Left kidney (tissue), 2 donors: ENCODE results near the gene CBL. TPM values are rescaled to one million over a fixed set of nuclear protein-coding genes. Genes with fewer than 3 reads are reported as not detected.

Source experiments
- DNase-seq: peaks from one replicate; pipeline ENCODE4 v3.0.0-alpha.2; 2013
- polyA plus RNA-seq: library from polyadenylated mRNA; unstranded; fragments of 120-200 nt; gene quantifications from one replicate; pipeline ENCODE4 v1.2.1, GENCODE V29; 2013; ENCODE audit not compliant: insufficient read length

The CBL gene
- polyA plus RNA-seq, 1 donor: 24.4 TPM

GRCh38 chr11:119309953-119310681, 104.0 kb downstream of the CBL start:
- DNase-seq: no peak

- no peak for DNase-seq
Measured at GRCh38 chr11:119310682-119311052, 104.5 kb downstream of the CBL start.

- no peak for DNase-seq
Measured at GRCh38 chr11:119314726-119315125, 108.6 kb downstream of the CBL start.

- no peak for DNase-seq
Measured at GRCh38 chr11:119315131-119316015, 109.2 kb downstream of the CBL start.

- DNase-seq: no peak
Measured at GRCh38 chr11:119316016-119316728, 110.0 kb downstream of the CBL start.

DNA sequence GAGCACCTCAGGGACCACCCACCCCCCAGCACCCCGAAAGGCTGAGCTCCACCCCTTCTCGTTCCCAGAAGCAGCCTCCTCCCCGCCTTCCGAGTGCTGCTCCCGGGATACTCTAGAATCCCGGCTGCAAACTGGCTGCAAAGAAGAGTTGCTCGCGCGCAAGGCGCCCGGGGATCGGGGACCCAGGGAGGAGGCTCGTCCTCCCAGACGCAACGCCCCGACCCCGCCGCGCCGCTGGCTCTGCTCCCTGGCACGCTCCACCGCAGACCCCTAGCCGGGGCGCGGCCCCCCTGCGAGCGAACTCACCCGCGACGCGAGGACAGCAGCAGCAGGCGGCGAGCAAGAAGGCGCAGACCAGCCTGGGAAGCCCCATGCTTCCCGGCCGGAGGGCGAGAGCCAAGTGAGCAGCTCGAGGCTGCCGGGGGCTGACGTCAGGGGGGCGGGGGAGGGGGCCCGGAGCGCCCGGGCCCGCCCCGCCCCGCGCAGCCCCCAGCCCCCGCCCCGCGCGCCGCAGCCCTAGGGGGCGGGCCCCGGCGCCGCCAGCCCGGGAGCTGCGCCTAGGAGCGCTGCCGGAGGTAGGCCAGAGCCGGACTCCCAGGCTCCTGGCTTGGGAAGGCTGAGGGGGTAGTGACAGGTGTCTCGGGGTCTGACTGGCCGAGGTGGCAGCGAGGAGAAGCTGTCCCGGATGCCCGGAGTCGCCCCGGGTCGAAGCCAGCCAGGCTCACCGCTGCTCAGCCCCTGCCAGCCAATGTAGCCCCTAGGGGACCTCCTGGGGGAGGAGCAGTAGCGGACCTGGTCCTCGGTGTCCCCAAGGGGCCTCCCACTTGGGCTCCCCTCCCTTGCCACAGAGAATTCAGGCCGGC, 110.8 kb downstream of the CBL start, which contains the start of gene MCAM:
Gene MCAM, minus strand, starts transcription at position 402 of the 863 bp plus-strand sequence. Its CDS starts 29 bp downstream, at position 373.
- peak; percentile 50 for DNase-seq

GRCh38 chr11:119317592-119318239, 111.6 kb downstream of the CBL start:
- no peak for DNase-seq

DNA sequence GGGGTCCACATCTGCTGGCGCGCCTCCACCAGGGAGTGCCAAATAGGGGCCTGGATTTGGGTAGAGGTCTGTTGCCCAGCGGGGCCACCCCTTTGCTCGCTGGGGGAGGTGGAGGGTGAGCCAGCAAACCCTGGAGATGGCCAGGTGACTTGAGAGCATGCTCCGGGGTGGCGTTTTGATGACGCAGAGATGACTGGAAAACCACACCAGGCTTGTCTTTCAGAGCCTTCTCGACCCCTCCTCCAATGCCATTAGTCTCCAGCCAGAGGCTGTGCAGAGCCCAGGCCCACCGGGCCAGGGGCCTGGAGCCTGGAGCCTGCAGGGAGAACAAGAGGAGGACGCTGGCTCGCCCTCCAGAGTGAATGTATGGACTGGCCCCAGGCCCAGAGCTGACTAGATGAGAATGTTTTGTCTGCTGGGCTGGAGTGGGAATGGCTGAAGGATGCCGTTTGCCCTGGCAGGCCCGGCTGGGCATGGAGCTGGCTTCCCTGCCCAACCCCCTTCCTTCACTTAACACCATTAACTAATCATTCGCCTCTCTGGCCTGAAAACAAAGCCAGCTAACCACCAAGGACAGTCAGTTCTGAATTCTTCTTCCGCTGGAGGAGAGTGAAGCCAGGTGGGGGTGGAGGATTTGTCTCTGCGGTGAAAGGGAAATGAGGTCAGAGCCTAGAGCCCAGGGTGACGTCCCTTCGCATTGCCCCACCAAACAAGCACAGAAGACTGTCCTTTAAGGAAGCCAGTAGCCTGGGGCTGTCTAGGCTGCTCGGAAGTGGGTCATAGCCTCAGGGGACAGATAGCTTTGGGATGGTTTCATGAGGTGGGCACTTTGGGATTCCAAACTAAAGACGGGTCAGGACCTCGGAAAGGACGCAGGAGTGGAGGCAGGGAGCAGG, 112.3 kb downstream of the CBL start:
- no peak for DNase-seq

- DNase-seq: no peak
Measured at GRCh38 chr11:119319136-119319699, 113.1 kb downstream of the CBL start.

GRCh38 chr11:119319700-119320239, 113.6 kb downstream of the CBL start:
- no peak for DNase-seq

- DNase-seq: no peak
Measured at GRCh38 chr11:119320240-119320775, 114.2 kb downstream of the CBL start.

DNA sequence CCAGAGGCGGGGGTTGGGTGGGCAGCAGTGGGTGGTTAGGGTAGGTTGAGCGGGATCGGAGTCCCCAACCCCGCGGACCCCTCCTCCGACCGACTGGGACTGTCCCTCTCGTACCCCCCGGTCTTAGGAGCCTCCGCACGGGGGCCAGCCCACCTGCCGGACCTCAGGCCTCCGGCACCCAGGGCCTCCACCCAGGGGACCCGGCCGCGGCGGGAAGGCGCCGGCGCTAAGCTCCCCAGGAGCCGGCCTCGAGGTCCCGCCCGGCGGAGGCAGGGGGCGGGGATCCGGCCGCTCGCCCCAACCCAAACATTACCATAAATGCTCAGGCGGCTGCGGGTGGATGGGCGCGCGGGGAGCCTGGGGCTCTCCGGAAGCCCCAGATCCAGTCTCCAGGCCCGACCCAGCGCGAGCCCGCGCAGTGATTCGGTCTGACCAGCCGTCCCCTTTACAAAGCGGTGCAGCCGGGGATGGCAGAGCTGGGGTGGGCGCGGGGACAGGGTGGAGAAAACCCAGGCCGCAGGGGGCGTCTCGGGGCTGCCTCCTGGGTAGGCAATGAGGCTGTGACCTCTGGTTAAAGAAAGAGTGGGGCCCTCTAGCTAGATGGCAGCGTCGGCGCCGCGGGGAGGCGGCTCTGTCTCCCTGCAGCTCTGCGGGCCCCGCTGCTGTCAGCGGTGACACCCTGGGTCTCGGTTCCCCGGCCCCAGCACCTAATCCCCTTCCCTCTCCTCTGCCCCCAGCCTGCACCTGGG, 114.8 kb downstream of the CBL start:
- DNase-seq: peak; percentile 67

- DNase-seq: no peak
Measured at GRCh38 chr11:119322360-119322739, 116.2 kb downstream of the CBL start.

DNA sequence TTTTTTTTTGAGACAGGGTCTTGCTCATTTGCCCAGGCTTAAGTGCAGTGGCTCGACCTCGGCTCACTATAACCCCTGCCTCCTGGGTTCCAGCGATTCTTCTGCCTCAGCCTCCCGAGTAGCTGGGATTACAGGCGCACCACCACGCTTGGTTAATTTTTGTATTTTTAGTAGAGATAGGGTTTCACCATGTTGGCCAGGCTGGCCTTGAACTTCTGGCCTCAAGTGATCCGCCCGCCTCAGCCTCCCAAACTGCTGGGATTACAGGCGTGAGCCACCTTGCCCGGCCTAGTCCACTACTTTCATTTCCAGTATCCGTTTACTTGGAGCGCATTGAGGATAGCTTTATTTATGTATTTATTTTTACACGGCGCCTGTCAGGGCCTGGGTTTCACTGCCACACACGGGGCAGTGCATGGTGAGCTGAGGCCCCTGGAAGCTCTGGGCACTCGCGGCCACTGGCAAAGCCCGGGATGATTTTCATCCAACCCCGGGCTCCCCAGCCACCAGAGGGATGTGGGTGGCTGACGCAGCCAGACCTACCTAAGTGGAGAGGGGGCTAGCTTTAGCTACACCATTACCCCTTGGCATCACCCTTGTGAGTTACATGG, 116.9 kb downstream of the CBL start:
- DNase-seq: no peak

DNA sequence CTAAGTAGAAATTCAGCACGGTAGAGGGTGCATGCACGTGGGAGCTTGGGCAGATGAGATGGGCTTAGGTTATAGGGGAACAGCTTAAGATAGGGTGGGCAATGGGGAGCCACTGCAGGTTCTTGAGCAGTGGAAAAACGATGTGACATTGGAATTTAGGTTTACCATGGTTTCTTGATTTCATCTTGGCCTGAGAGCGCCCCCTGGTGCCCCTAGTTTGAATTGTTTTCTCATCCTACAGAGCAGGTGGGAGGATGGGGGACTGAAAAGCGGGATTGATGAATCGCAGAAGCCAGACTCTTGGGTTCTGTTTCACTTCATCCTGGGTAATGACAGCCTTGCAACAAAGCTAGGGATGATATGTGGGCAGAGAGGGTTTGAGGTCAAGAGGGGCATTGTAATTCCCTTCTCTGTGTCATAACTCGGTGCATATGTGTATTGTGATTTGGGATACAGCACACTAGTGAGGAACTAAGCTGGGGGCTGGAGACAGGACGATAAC, 117.4 kb downstream of the CBL start:
- DNase-seq: peak; percentile 86

DNA sequence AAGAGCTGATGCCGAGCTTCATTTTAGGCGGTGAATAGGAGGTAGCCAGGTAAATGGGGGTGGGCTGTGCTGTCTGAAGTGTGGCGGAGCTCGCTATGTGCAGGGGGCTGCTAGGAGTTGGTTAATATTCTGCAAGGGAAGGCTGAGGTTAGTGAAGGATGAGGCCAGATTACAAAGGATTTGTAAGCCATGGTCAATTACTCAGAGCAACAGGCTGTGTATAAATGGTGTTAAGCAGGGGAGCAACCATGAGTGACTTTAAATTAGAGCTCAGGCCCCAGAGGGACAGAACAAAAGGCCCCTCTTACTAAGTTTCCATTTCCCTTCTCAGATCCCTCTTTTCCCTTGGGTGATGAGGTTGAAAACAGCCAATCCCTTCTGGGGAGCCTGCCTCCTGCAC, 118.0 kb downstream of the CBL start:
- no peak for DNase-seq

DNA sequence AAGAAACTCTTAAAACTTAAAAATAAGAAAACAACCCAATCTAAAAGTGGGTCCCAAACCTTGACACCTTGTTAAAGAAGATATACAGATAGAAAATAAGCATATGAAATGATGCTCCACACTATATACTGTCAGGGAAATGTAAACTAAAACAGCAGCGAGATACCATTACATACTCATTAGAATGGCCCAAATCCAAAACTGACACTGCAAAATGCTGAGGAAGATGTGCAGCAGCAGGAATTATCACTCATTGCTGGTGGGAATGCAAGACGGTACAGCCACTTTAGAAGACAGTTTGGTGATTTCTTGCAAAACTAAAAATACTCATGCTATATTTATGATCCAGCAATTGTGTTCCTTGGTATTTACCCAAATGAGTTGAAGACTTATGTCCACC, 123.2 kb downstream of the CBL start:
- no peak for DNase-seq

- DNase-seq: no peak
Measured at GRCh38 chr11:119330237-119330636, 124.1 kb downstream of the CBL start.
